ENCODE measurements around the gene ERBB2. TPM values are rescaled to one million over a fixed set of nuclear protein-coding genes. Genes with fewer than 3 reads are reported as not detected.

Gene ERBB2
- total and polyA plus RNA-seq, 2 of the 13 experiments (the other 11 are each of a cell fraction or from before 2014, with no cell fraction given), result 57.7 to 64.1 TPM

DNA sequence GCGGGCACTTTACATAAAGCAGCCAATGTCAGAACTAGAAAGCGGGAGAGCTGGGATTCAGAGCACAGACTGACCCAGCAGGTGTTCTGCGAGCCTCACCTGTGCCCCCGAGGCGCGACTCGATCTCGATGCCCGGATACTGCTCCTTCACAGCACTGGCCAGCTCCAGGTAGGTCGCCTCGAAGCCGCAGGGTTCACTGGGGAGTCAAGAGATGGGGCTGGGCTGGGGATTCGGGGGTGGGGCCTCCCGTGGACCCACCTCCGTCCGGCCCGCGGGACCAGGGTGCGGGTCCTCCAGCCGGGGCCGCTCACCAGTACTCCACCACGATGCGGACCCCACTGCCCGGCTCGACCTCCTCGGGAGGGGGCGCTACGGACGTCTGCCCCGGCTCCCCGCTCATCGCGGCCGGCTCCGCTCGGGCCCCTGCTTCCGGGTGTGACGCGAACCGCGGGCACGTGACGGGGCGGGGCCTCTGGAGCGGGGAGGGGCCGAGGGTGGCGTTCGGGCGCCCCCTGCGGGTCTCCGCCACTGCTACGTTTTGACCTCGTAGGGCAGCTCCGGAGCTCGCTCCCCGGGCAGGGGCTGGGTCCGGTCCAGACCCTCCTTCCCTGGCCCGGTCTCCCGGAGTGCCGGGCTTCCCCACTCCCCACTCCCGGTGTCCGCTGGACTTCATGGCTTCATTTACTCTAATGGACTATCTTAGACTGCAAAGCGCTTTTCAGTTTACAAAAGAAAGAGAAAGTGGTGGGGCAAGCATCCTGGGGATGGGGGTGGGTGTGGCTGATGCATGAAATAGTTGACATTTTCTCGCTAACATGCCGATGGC is 30.4 kb downstream of the ERBB2 start, which contains the start of gene MIEN1 (continued):
- TF ChIP-seq, protein P1, sequence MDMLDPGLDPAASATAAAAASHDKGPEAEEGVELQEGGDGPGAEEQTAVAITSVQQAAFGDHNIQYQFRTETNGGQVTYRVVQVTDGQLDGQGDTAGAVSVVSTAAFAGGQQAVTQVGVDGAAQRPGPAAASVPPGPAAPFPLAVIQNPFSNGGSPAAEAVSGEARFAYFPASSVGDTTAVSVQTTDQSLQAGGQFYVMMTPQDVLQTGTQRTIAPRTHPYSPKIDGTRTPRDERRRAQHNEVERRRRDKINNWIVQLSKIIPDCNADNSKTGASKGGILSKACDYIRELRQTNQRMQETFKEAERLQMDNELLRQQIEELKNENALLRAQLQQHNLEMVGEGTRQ (IDR thresholded peaks at IDR 0.05; ENCODE audit: low read depth, low read length), result peak; percentile 92
- TF ChIP-seq, protein P1 (CRISPR knock-in tag; IDR thresholded peaks at IDR 0.05; ENCODE audit: borderline replicate concordance), result peak; percentile 97
- TF ChIP-seq KIAA2018 (CRISPR knock-in tag; IDR thresholded peaks at IDR 0.05; ENCODE audit: borderline replicate concordance) (no peak), NR2F2 (IDR thresholded peaks at IDR 0.05; ENCODE audit: borderline replicate concordance, low read depth) (0 out of 2 replicates have a peak, but pooled peaks have one; percentile 28), JARID2 (CRISPR knock-in tag; IDR thresholded peaks at IDR 0.05; ENCODE audit: insufficient replicate concordance) (no peak), TAF1 (CRISPR knock-in tag; IDR thresholded peaks at IDR 0.05) (peak; percentile 80), ZBED4 (CRISPR knock-in tag; IDR thresholded peaks at IDR 0.05; ENCODE audit: borderline replicate concordance) (peak; percentile 97), ZNF10 (CRISPR knock-in tag; IDR thresholded peaks at IDR 0.05; ENCODE audit: borderline replicate concordance, low read depth) (no peak), SRF (IDR thresholded peaks at IDR 0.05; ENCODE audit: low read depth, low read length) (no peak), ZNF12 (CRISPR knock-in tag; IDR thresholded peaks at IDR 0.05) (peak; percentile 58; the same call in 1 of the 2 replicates)
